SK-N-SH (cell line): ENCODE data around the gene AUTS2. TPM values are rescaled to one million over a fixed set of nuclear protein-coding genes. Genes with fewer than 3 reads are reported as not detected.

ENCODE experiments used
- CTCF ChIA-PET: fragments of 300-600, 350-600 bp; formaldehyde crosslinking; extraction: SDS; loops from one replicate; lab custom pipeline; 2021; lab: Yijun Ruan, JAX
- POLR2A ChIA-PET: fragments of 350-600 bp; sonication (Branson Sonifier 250); formaldehyde crosslinking; extraction: SDS; loops from one replicate; lab custom pipeline; 2020; ENCODE audit warnings: antibody characterized with exemption, inconsistent platforms; lab: Yijun Ruan, JAX
- DNase-seq: peaks from one replicate; pipeline ENCODE4 v3.0.0; 2012
- H2AFZ ChIP-seq: fragments of 200-600 bp; sonication (generic); 2 replicates; pipeline ENCODE4 v1.8.1; 2016; ENCODE audit warnings: antibody characterized with exemption, mild to moderate bottlenecking, low read depth
- H3F3A ChIP-seq: fragments of 200-600 bp; sonication (generic); replicated peaks from 2 replicates; pipeline ENCODE3; 2016; ENCODE audit warnings: antibody characterized with exemption, mild to moderate bottlenecking; ENCODE audit not compliant: insufficient read depth
- H3K27ac ChIP-seq, 2 experiments: fragments of 200-500 bp in 1 of 2; fragments of 200-600 bp in 1 of 2; sonication (Bioruptor generic) in 1 of 2; sonication (generic), shearing (Covaris generic) in 1 of 2; 2 replicates each; pipeline versions ENCODE4 v1.5.1 to v1.6.1; 2014 to 2016; ENCODE audit warnings: low read depth in 2 of 2, inconsistent platforms in 1 of 2, low read length in 1 of 2, mild to moderate bottlenecking in 1 of 2, mixed read lengths in 1 of 2
- H3K27me3 ChIP-seq: fragments of 200-600 bp; sonication (generic), shearing (Covaris generic); 2 replicates; pipeline ENCODE4 v1.6.1; 2016; ENCODE audit warnings: mixed run types; ENCODE audit not compliant: insufficient read depth
- H3K36me3 ChIP-seq, 2 experiments: fragments of 200-500 bp in 1 of 2; fragments of 200-600 bp in 1 of 2; sonication (Bioruptor generic) in 1 of 2; sonication (generic) in 1 of 2; replicated peaks in 1 of 2; 2 replicates each; pipeline versions ENCODE3 to v1.5.1; 2014 to 2016; ENCODE audit warnings: low read length in 1 of 2, mild to moderate bottlenecking in 1 of 2; ENCODE audit not compliant: insufficient read depth in 2 of 2, control insufficient read depth in 1 of 2
- H3K4me1 ChIP-seq, 2 experiments: fragments of 200-500 bp in 1 of 2; fragments of 200-600 bp in 1 of 2; sonication (Bioruptor generic) in 1 of 2; sonication (generic), shearing (Covaris generic) in 1 of 2; 2 replicates each; pipeline versions ENCODE4 v1.5.1 to v1.6.1; 2014 to 2016; ENCODE audit warnings: low read depth in 1 of 2, low read length in 1 of 2, mixed run types in 1 of 2; ENCODE audit not compliant: insufficient read depth in 2 of 2, control insufficient read depth in 1 of 2
- H3K4me2 ChIP-seq: fragments of 200-600 bp; sonication (generic), shearing (Covaris generic); 2 replicates; pipeline ENCODE4 v1.6.1; 2017; ENCODE audit warnings: mixed run types
- H3K4me3 ChIP-seq, 2 experiments: fragments of 200-500 bp in 1 of 2; fragments of 200-600 bp in 1 of 2; sonication (Bioruptor generic) in 1 of 2; sonication (generic), shearing (Covaris generic) in 1 of 2; 2 replicates each; pipeline versions ENCODE4 v1.5.1 to v1.8.1; 2014 to 2016; ENCODE audit warnings: low read depth in 2 of 2, inconsistent platforms in 1 of 2, low read length in 1 of 2, mild to moderate bottlenecking in 1 of 2, mixed read lengths in 1 of 2, moderate library complexity in 1 of 2
- H3K79me2 ChIP-seq: fragments of 200-600 bp; sonication (generic); 2 replicates; pipeline ENCODE4 v1.8.1; 2017; ENCODE audit warnings: mild to moderate bottlenecking; ENCODE audit not compliant: insufficient read depth
- H3K9ac ChIP-seq: fragments of 200-600 bp; sonication (generic); 2 replicates; pipeline ENCODE4 v1.6.1; 2017; ENCODE audit warnings: mixed run types
- H3K9me2 ChIP-seq: fragments of 200-600 bp; sonication (generic); 2 replicates; pipeline ENCODE4 v1.6.1; 2017; ENCODE audit warnings: mixed run types
- H3K9me3 ChIP-seq: fragments of 200-600 bp; sonication (generic); 2 replicates; pipeline ENCODE4 v1.6.1; 2017; ENCODE audit warnings: mixed run types, mild to moderate bottlenecking, moderate library complexity
- H4K20me1 ChIP-seq: fragments of 200-600 bp; sonication (generic); 2 replicates; pipeline ENCODE4 v1.6.1; 2017; ENCODE audit warnings: mild to moderate bottlenecking, mixed run types; ENCODE audit not compliant: insufficient read depth
- CHD2 ChIP-seq: fragments of 150-350 bp; IDR thresholded peaks from 2 replicates; pipeline ENCODE4 v1.6.1; 2018; ENCODE audit warnings: low read length; ENCODE audit not compliant: partially characterized antibody
- CTCF ChIP-seq: fragments of 200-600 bp; sonication (generic); IDR thresholded peaks from 2 replicates; pipeline ENCODE4 v1.6.1; 2017; ENCODE audit warnings: antibody characterized with exemption, mild to moderate bottlenecking, moderate library complexity
- ELF1 ChIP-seq: IDR thresholded peaks from 2 replicates; pipeline ENCODE4 v1.4.0; 2012
- FOSL2 ChIP-seq: IDR thresholded peaks from 2 replicates; pipeline ENCODE4 v1.4.0; 2012; ENCODE audit warnings: low read depth, mild to moderate bottlenecking, moderate library complexity, borderline replicate concordance
- FOXJ3 ChIP-seq: sonication (generic); formaldehyde crosslinking; IDR thresholded peaks from 2 replicates; pipeline ENCODE4 v1.5.1; 2020; ENCODE audit warnings: mild to moderate bottlenecking, missing genetic modification reagents
- GABPA ChIP-seq: IDR thresholded peaks from 2 replicates; pipeline ENCODE4 v1.4.0; 2012; ENCODE audit warnings: low read depth, mild to moderate bottlenecking
- IRF3 ChIP-seq: fragments of 150-350 bp; IDR thresholded peaks from 2 replicates; pipeline ENCODE4 v1.6.1; 2016; ENCODE audit warnings: mild to moderate bottlenecking, low read depth, low read length
- JUND ChIP-seq: IDR thresholded peaks from 2 replicates; pipeline ENCODE4 v1.4.0; 2012
- MAX ChIP-seq: IDR thresholded peaks from 2 replicates; pipeline ENCODE4 v1.4.0; 2012; ENCODE audit warnings: low read depth
- MEF2A ChIP-seq: IDR thresholded peaks from 2 replicates; pipeline ENCODE4 v1.4.0; 2012; ENCODE audit warnings: low read depth, borderline replicate concordance
- NRF1 ChIP-seq: IDR thresholded peaks from 2 replicates; pipeline ENCODE4 v1.6.1; 2012; ENCODE audit warnings: low read depth, mild to moderate bottlenecking, low read length
- PBX3 ChIP-seq: IDR thresholded peaks from 2 replicates; pipeline ENCODE4; 2012
- RCOR1 ChIP-seq: fragments of 150-350 bp; IDR thresholded peaks from 2 replicates; pipeline ENCODE4 v1.6.1; 2017; ENCODE audit warnings: antibody characterized with exemption, low read length
- RFX5 ChIP-seq: IDR thresholded peaks from 2 replicates; pipeline ENCODE4 v1.6.1; 2012; ENCODE audit warnings: mild to moderate bottlenecking, improper control_type of control experiment, low read length
- SMC3 ChIP-seq: IDR thresholded peaks from 2 replicates; pipeline ENCODE4 v1.6.1; 2012; ENCODE audit warnings: low read depth, low read length, improper control_type of control experiment
- TEAD4 ChIP-seq: IDR thresholded peaks from 2 replicates; pipeline ENCODE4 v1.4.0; 2012; ENCODE audit warnings: mild to moderate bottlenecking, borderline replicate concordance; ENCODE audit not compliant: insufficient read depth
- USF1 ChIP-seq: IDR thresholded peaks from 2 replicates; pipeline ENCODE4 v1.4.0; 2012; ENCODE audit warnings: low read depth, borderline replicate concordance
- USF2 ChIP-seq: fragments of 150-350 bp; IDR thresholded peaks from 2 replicates; pipeline ENCODE4 v1.6.1; 2017; ENCODE audit warnings: antibody characterized with exemption, low read length, low read depth, borderline replicate concordance
- ZBTB33 ChIP-seq: IDR thresholded peaks from 2 replicates; pipeline ENCODE4 v1.4.0; 2012; ENCODE audit warnings: low read depth, borderline replicate concordance
- WGBS: methylation state at CpG from one replicate; pipeline ENCODE4 v1.1.6; 2017; ENCODE audit warnings: low lambda C conversion rate; 5-methylcytosine and 5-hydroxymethylcytosine counted together
- polyA plus RNA-seq, 3 experiments: library from polyadenylated mRNA; depleted of rRNA; stranded (reverse); fragments of >200 nt; gene quantifications; 2 replicates each; pipeline ENCODE4 v1.2.3, GENCODE V29; 2012

The AUTS2 gene
- polyA plus RNA-seq, 1 of the 3 experiments (the other 2 are of a cell fraction): 15.6 TPM

GRCh38 chr7:70044064-70044463, 445.8 kb downstream of the AUTS2 start (continued):
- TF ChIP-seq ELF1: no peak
- no peak for TF ChIP-seq ZBTB33
- no peak for TF ChIP-seq GABPA
- peak; percentile 46; the same call in 1 of the 2 replicates for TF ChIP-seq RCOR1
- TF ChIP-seq JUND: no peak
- TF ChIP-seq NRF1: no peak
- no peak for TF ChIP-seq MEF2A

GRCh38 chr7:70044525-70044924, 446.2 kb downstream of the AUTS2 start:
- Histone ChIP-seq H2AFZ (no peak overlapping the region), H3K4me2 (no peak overlapping the region), H3K79me2 (no peaks in the 10 kb centered on the region), H3K4me1 (peaks cover 21 to 38% of the 10 kb centered on the region in 2 experiments; a peak in 3 of 4 replicates), H3K4me3 (no peak overlapping the region), H3K36me3 (no peaks in the 10 kb centered on the region), H3K9ac (no peak overlapping the region), H3K27ac (peak overlapping the region in 1 of 2 experiments; percentile 45; a peak in 1 of 4 replicates), H3F3A (peaks cover 4% of the 10 kb centered on the region), H3K9me3 (no peaks in the 10 kb centered on the region), H4K20me1 (no peaks in the 10 kb centered on the region), H3K27me3 (no peaks in the 10 kb centered on the region), H3K9me2 (no peaks in the 10 kb centered on the region)
- POLR2A ChIA-PET: interaction anchor here (1.4 kb wide), 1 partner anchor 461 kb away, joined by 3 read pairs; no protein-coding TSS in a partner anchor
- no peak for DNase-seq
- CTCF ChIA-PET: interaction anchor here (0.9 to 11.1 kb wide), 11 partner anchors 9 to 653 kb away, joined by 3 to 225 read pairs (median 16); no protein-coding TSS in a partner anchor
- TF ChIP-seq CHD2: no peak
- TF ChIP-seq USF2: no peak
- no peak for TF ChIP-seq PBX3
- TF ChIP-seq JUND: no peak
- TF ChIP-seq USF1: no peak
- TF ChIP-seq TEAD4: no peak
- TF ChIP-seq RFX5: no peak
- TF ChIP-seq FOSL2: no peak
- TF ChIP-seq IRF3: no peak
- TF ChIP-seq CTCF: no peak
- TF ChIP-seq MEF2A: no peak
- TF ChIP-seq FOXJ3 (CRISPR knock-in tag): no peak
- no peak for TF ChIP-seq MAX
- no peak for TF ChIP-seq SMC3
- WGBS: 82% methylated on average over 4 of the region's 4 CpGs
